ENCODE measurements around the gene RFPL4AL1. TPM values are rescaled to one million over a fixed set of nuclear protein-coding genes. Genes with fewer than 3 reads are reported as not detected.
"Not testable (repeated sequence)": the region's sequence is repeated elsewhere in the genome, so short reads cannot be mapped to it uniquely, and the experiment has no call there.

Gene RFPL4AL1
- total RNA-seq, 1 experiment from 2014 or later, result not detected

GRCh38 chr19:55766466-55766865 is 2.5 kb upstream of the RFPL4AL1 start:
- POLR2A ChIA-PET (ENCODE audit: low non-redundant PET), result no interaction called here
- Histone ChIP-seq H3K36me3 (ENCODE audit: insufficient read depth, low read length, poor library complexity, severe bottlenecking) (no peaks in the 10 kb centered on the region), H3K27ac (ENCODE audit: low read depth, low read length, poor library complexity, severe bottlenecking) (no peak overlapping the region), H3K27me3 (replicated peaks; ENCODE audit: insufficient read depth, low read depth, low read length, poor library complexity) (peaks cover 49% of the 10 kb centered on the region), H3K9me3 (ENCODE audit: low read depth, low read length, poor library complexity, severe bottlenecking) (no peaks in the 10 kb centered on the region), H3K4me1 (ENCODE audit: insufficient read depth, low read length, poor library complexity, severe bottlenecking) (no peaks in the 10 kb centered on the region), H3K4me3 (ENCODE audit: low read depth, low read length, poor library complexity, severe bottlenecking) (no peak overlapping the region)
- no TSS peak for BruUV-seq (replicated peaks)
- intact Hi-C loops (cut with micrococcal nuclease; ENCODE audit: unreplicated experiment), result no loop called here
- no peak for DNase-seq (ENCODE audit: low spot score)
- CTCF ChIA-PET, result no interaction called here
- no peak for TF ChIP-seq CTCF (conservative IDR thresholded peaks at IDR 0.05; ENCODE audit: low read depth, low read length)
- no peak for TF ChIP-seq EZH2 (IDR thresholded peaks at IDR 0.05; ENCODE audit: borderline replicate concordance, low read depth, low read length, poor library complexity, severe bottlenecking)

- H3K4me3 ChIP-seq (ENCODE audit: low read depth, low read length, poor library complexity, severe bottlenecking); POLR2A ChIA-PET (ENCODE audit: low non-redundant PET); H3K36me3 ChIP-seq (ENCODE audit: insufficient read depth, low read length, poor library complexity, severe bottlenecking); CTCF ChIA-PET; H3K4me1 ChIP-seq (ENCODE audit: insufficient read depth, low read length, poor library complexity, severe bottlenecking); H3K9me3 ChIP-seq (ENCODE audit: low read depth, low read length, poor library complexity, severe bottlenecking); BruUV-seq (replicated peaks); H3K27ac ChIP-seq (ENCODE audit: low read depth, low read length, poor library complexity, severe bottlenecking); intact Hi-C loops (cut with micrococcal nuclease; ENCODE audit: unreplicated experiment); DNase-seq (ENCODE audit: low spot score): not testable (repeated sequence)
- H3K27me3 ChIP-seq (replicated peaks; ENCODE audit: insufficient read depth, low read depth, low read length, poor library complexity), result peaks cover 43% of the 10 kb centered on the region
Observed at GRCh38 chr19:55769632-55770031, 714 bp downstream of the RFPL4AL1 start.

- TF ChIP-seq EZH2 (IDR thresholded peaks at IDR 0.05; ENCODE audit: borderline replicate concordance, low read depth, low read length, poor library complexity, severe bottlenecking) (no peak), CTCF (conservative IDR thresholded peaks at IDR 0.05; ENCODE audit: low read depth, low read length) (peak; percentile 70)
- H3K4me3 ChIP-seq (ENCODE audit: low read depth, low read length, poor library complexity, severe bottlenecking), result no peak overlapping the region
- ChIA-PET POLR2A (ENCODE audit: low non-redundant PET) (no interaction called here), CTCF (interaction anchor here (0.5 kb wide), 1 partner anchor 38 kb away, joined by 5 read pairs; no protein-coding TSS in a partner anchor)
- no peaks in the 10 kb centered on the region for H3K36me3 ChIP-seq (ENCODE audit: insufficient read depth, low read length, poor library complexity, severe bottlenecking)
- peaks cover 62% of the 10 kb centered on the region for H3K27me3 ChIP-seq (replicated peaks; ENCODE audit: insufficient read depth, low read depth, low read length, poor library complexity)
- H3K9me3 ChIP-seq (ENCODE audit: low read depth, low read length, poor library complexity, severe bottlenecking), result no peaks in the 10 kb centered on the region
- DNase-seq (ENCODE audit: low spot score), result peak; percentile 34
- intact Hi-C loops (cut with micrococcal nuclease; ENCODE audit: unreplicated experiment), result no loop called here
- BruUV-seq (replicated peaks), result no TSS peak
- no peak overlapping the region for H3K27ac ChIP-seq (ENCODE audit: low read depth, low read length, poor library complexity, severe bottlenecking)
- H3K4me1 ChIP-seq (ENCODE audit: insufficient read depth, low read length, poor library complexity, severe bottlenecking), result no peaks in the 10 kb centered on the region
Observed at GRCh38 chr19:55777528-55777927, 8.6 kb downstream of the RFPL4AL1 start.

GRCh38 chr19:55778331-55778730 is 9.4 kb downstream of the RFPL4AL1 start:
- H3K27ac ChIP-seq (ENCODE audit: low read depth, low read length, poor library complexity, severe bottlenecking), result no peak overlapping the region
- no peaks in the 10 kb centered on the region for H3K4me1 ChIP-seq (ENCODE audit: insufficient read depth, low read length, poor library complexity, severe bottlenecking)
- no peak for TF ChIP-seq EZH2 (IDR thresholded peaks at IDR 0.05; ENCODE audit: borderline replicate concordance, low read depth, low read length, poor library complexity, severe bottlenecking)
- TF ChIP-seq CTCF (conservative IDR thresholded peaks at IDR 0.05; ENCODE audit: low read depth, low read length), result no peak
- H3K9me3 ChIP-seq (ENCODE audit: low read depth, low read length, poor library complexity, severe bottlenecking), result no peaks in the 10 kb centered on the region
- intact Hi-C loops (cut with micrococcal nuclease; ENCODE audit: unreplicated experiment), result no loop called here
- no peak overlapping the region for H3K4me3 ChIP-seq (ENCODE audit: low read depth, low read length, poor library complexity, severe bottlenecking)
- BruUV-seq (replicated peaks), result no TSS peak
- POLR2A ChIA-PET (ENCODE audit: low non-redundant PET), result no interaction called here
- no peak for DNase-seq (ENCODE audit: low spot score)
- CTCF ChIA-PET, result no interaction called here
- H3K36me3 ChIP-seq (ENCODE audit: insufficient read depth, low read length, poor library complexity, severe bottlenecking), result no peaks in the 10 kb centered on the region
- H3K27me3 ChIP-seq (replicated peaks; ENCODE audit: insufficient read depth, low read depth, low read length, poor library complexity), result peaks cover 68% of the 10 kb centered on the region
